ENCODE results near the gene ZWILCH.
"Not testable (repeated sequence)": the region's sequence is repeated elsewhere in the genome, so short reads cannot be mapped to it uniquely, and the experiment has no call there.

Gene ZWILCH

DNA sequence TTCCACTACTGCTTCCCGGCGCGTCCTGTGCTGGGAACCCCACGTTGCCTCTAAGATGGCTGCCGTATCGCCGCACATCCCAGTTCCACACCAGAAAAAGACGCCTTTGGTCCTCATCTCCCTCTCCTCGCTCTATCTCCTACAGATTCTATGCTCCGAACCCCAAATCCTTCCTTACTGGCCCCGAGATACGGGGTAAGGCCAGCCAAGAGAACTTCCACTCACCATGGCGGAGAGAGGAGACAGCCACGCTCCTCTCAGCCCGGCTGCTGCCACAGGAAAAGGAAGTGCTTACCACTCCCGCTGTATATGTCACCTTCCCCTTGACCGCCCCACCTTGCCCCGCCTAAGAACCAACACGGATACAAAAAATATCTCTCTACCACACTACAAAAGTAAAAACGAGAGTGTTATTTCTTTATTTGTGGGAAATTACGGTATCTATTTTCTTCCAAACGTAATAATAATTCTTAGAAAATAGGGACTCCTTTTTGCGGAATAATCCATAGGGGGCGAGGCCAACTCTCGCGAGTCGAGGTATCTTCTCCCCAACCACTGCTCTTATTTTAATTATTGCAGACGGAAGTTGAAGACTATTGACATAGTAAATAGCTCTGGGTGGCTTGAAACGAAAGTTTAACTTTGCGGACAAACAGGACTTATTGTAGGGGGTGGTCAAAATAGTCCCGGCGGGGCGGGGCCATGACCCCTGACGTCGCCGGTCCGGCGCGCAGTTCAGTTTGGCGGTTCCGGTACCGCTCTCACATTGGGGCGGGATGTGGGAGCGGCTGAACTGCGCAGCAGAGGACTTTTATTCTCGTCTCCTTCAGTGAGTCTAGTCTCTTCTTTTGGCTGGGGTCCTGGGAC, at the start of gene ZWILCH, which contains the start of gene RPL4:
Gene ZWILCH (plus strand): TSS at position 764 of the 867 bp plus-strand sequence. CDS start 13 bp downstream, at position 777.
Gene RPL4 (minus strand): TSS at position 293 of the 867 bp plus-strand sequence. CDS start 65 bp downstream, at position 228.
- Histone ChIP-seq H3K36me3 (peaks cover 17% of the 10 kb centered on the region), H3K4me1 (ENCODE audit: control insufficient read depth in 1 of 2, insufficient read depth in 1 of 2, low read depth in 1 of 2, low read length in 1 of 2) (peaks cover 21 to 31% of the 10 kb centered on the region in 2 experiments), H3K27me3 (no peaks in the 10 kb centered on the region), H3K4me3 (ENCODE audit: low read depth in 1 of 2, low read length in 1 of 2) (peak within 1 kb of the TSS; percentile 93 to 97), H3K27ac (peak within 1 kb of the TSS; percentile 96), H3K9me3 (no peaks in the 10 kb centered on the region)
- TF ChIP-seq, protein P1, sequence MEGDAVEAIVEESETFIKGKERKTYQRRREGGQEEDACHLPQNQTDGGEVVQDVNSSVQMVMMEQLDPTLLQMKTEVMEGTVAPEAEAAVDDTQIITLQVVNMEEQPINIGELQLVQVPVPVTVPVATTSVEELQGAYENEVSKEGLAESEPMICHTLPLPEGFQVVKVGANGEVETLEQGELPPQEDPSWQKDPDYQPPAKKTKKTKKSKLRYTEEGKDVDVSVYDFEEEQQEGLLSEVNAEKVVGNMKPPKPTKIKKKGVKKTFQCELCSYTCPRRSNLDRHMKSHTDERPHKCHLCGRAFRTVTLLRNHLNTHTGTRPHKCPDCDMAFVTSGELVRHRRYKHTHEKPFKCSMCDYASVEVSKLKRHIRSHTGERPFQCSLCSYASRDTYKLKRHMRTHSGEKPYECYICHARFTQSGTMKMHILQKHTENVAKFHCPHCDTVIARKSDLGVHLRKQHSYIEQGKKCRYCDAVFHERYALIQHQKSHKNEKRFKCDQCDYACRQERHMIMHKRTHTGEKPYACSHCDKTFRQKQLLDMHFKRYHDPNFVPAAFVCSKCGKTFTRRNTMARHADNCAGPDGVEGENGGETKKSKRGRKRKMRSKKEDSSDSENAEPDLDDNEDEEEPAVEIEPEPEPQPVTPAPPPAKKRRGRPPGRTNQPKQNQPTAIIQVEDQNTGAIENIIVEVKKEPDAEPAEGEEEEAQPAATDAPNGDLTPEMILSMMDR (IDR thresholded peaks at IDR 0.05), result peak; percentile 19

DNA sequence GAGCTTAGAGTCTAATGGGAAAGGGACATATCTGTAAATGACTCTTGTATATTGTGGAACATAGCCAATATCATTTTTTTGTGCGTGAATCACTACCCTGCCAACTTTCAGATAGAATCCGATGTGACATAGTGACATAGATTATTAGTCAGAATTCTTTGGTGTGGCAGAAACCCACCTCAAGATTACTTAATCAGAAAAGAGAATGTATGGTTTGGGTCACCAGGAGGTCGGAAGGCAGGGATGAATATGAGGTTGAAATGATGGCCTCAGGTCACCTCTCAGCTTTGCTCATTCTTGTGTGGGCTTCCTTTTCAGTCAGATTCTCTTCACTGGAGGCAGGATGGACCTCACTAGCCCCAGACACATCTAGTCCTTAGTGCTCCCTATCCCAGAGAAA, 48.9 kb upstream of the ZWILCH start:
- TF ChIP-seq, protein P1 (IDR thresholded peaks at IDR 0.05), result no peak
- no peak overlapping the region for H3K4me3 ChIP-seq (ENCODE audit: low read depth in 1 of 2, low read length in 1 of 2)
- H3K27me3 ChIP-seq, result no peaks in the 10 kb centered on the region
- no peaks in the 10 kb centered on the region for H3K9me3 ChIP-seq
- H3K4me1 ChIP-seq (ENCODE audit: control insufficient read depth in 1 of 2, insufficient read depth in 1 of 2, low read depth in 1 of 2, low read length in 1 of 2), result peaks cover 9 to 12% of the 10 kb centered on the region in 2 experiments
- H3K36me3 ChIP-seq, result peaks cover 18% of the 10 kb centered on the region
- H3K27ac ChIP-seq, result no peak overlapping the region

DNA sequence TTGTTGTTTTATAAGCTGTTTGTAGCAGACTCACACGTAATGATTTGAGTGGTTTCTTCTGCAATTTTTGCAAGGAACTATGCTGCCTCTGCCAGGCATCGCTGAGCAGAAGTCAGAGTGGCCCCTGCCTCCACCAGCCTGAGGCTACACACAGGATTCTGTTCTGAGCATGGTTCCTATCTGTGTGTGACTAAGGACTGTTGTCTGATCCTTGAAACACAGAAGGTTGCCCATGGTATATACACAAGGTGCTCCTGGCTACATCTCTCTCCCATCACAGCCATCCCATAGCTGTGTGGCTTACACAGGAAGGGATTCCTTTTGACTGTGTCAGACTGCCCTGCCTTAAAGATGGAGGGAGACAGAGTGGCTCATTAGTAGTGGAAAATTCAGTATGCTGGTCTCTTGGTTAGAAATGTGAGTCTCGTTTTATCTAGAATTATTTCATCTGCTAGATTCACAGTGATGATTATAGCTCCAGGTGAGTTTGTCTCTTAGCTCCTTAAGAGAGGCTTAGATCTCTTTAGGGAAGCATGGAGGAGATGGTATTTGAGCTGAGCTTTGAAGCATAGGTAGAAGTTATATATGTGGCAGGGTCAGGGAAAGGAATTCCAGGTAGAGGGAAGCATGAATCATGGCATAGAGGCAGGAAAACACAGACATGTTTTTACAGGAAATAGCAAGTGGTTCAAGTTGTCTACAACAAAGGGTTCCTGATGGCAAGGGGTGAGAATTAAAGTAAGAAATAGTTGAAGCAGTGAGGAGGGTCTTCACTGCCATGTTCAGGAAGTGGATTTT, 45.1 kb upstream of the ZWILCH start:
- Histone ChIP-seq H3K9me3 (no peaks in the 10 kb centered on the region), H3K27me3 (no peaks in the 10 kb centered on the region), H3K4me1 (ENCODE audit: control insufficient read depth in 1 of 2, insufficient read depth in 1 of 2, low read depth in 1 of 2, low read length in 1 of 2) (no peaks in the 10 kb centered on the region), H3K27ac (no peak overlapping the region), H3K36me3 (peaks cover 31% of the 10 kb centered on the region), H3K4me3 (ENCODE audit: low read depth in 1 of 2, low read length in 1 of 2) (no peak overlapping the region)
- TF ChIP-seq, protein P1 (IDR thresholded peaks at IDR 0.05), result no peak

DNA sequence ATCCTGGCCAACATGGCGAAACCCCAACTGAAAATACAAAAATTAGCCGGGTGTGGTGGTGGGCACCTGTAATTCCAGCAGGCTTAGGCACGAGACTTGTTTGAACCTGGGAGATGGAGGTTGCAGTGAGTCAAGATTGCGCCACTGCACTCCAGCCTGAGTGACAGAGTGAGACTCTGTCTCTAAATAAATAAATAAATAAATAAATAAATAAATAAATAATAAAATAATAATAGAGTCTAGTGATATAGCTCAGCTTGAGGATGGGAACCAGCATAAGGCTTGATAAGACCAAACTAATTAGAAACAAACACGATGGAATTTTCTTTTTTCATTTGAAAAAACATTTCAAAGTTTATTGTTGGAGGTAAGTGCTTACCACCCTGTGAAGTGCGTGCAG, 43.8 kb upstream of the ZWILCH start:
- H3K27ac ChIP-seq; H3K4me3 ChIP-seq (ENCODE audit: low read depth in 1 of 2, low read length in 1 of 2); H3K9me3 ChIP-seq; H3K27me3 ChIP-seq; H3K4me1 ChIP-seq (ENCODE audit: control insufficient read depth in 1 of 2, insufficient read depth in 1 of 2, low read depth in 1 of 2, low read length in 1 of 2): not testable (repeated sequence)
- H3K36me3 ChIP-seq, result peaks cover 23% of the 10 kb centered on the region

DNA sequence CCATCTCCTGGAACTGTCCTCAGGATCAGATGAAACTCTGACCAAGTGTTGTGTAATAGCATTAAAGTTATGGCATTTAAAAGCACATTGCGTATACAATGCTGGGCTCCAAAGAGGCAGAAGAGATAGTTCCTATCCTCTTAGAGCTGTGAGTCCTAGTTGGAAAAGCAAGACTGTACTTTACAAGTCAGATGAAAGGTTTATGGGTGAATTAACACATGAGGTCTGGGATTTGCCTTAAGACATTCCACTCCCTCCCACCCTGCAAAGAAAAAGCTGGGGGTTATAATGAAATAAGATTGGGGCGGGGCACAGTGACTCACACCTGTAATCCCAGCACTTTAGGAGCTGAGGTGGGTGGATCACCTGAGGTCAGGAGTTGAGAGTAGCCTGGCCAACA, 43.2 kb upstream of the ZWILCH start:
- H3K27me3 ChIP-seq, result no peaks in the 10 kb centered on the region
- H3K4me1 ChIP-seq (ENCODE audit: control insufficient read depth in 1 of 2, insufficient read depth in 1 of 2, low read depth in 1 of 2, low read length in 1 of 2), result no peaks in the 10 kb centered on the region
- no peak overlapping the region for H3K4me3 ChIP-seq (ENCODE audit: low read depth in 1 of 2, low read length in 1 of 2)
- H3K27ac ChIP-seq, result no peak overlapping the region
- no peaks in the 10 kb centered on the region for H3K9me3 ChIP-seq
- H3K36me3 ChIP-seq, result peaks cover 20% of the 10 kb centered on the region
- TF ChIP-seq, protein P1 (IDR thresholded peaks at IDR 0.05), result no peak
